ENCODE data around the gene ZNF674. TPM values are rescaled to one million over a fixed set of nuclear protein-coding genes. Genes with fewer than 3 reads are reported as not detected.

ZNF674 gene
- total RNA-seq, 4 donors from 2014 or later = 0.65 to 4.3 (median 3.4) TPM

DNA sequence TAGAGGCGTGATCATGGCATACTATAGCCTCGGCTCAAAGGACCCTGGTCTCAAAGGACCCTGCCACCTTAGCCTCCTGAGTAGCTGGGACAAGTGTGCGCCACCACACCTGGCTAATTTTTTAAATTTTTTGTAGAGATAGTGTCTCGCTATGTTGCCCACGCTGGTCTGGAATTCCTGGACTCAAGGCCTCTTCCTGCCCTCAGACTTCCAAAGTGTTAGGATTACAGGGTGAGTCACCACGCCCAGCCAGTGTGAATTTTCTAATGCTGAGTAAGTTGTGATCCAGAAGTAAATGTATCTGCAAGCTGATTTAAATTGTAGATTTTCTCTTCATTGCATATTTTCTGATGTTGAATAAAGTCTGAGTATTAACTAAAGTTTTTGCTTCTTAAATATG is 2.6 kb upstream of the ZNF674 start:
- no peak for TF ChIP-seq CTCF (IDR thresholded peaks at IDR 0.05; ENCODE audit: low read depth)

GRCh38 chrX:46543441-46543840 is 1.8 kb downstream of the ZNF674 start:
- TF ChIP-seq CTCF (IDR thresholded peaks at IDR 0.05; ENCODE audit: low read depth) = no peak

DNA sequence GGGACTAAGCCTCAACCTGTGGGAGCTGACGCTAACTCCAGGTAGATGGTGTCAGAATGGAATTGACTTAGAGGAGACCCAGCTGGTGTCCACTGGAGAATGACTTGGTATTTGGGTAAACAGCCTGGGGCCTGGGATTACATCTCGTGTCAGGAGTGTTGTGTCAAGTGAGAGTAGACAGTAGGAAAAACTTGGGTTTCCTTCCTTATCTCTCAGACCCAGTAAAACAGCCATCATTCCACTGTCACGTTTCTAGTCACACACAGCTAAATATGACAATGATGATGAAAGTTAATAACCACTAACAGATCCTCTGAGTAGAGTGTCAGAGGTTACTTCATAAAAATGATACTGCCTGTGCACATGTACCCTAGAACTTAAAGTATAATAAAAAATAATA is 13.8 kb downstream of the ZNF674 start:
- TF ChIP-seq CTCF (IDR thresholded peaks at IDR 0.05; ENCODE audit: low read depth) = no peak

DNA sequence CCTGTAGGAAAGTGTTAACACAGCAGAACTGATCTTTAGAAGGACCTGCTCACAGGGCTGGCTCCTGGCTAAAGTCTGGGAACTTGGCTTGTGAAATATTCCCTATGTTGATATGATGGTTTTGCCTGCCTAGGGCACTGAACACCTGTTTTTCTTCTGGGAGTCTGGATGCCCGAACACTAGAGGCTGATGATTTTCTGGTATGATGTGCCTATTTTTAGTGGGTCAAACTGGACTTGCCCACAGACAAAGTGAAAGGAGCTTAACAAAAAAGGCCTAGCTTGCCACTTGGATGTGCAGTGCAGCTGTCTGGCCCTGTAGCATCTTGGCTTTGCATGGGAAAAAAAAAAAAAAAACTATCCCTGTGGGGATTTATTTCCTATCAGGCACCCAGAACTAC is 39.1 kb downstream of the ZNF674 start:
- TF ChIP-seq CTCF (IDR thresholded peaks at IDR 0.05; ENCODE audit: low read depth) = no peak

GRCh38 chrX:46502848-46503247 is 42.4 kb downstream of the ZNF674 start:
- no peak for TF ChIP-seq CTCF (IDR thresholded peaks at IDR 0.05; ENCODE audit: low read depth)

GRCh38 chrX:46500054-46500453 is 45.2 kb downstream of the ZNF674 start:
- no peak for TF ChIP-seq CTCF (IDR thresholded peaks at IDR 0.05; ENCODE audit: low read depth)

- TF ChIP-seq CTCF (IDR thresholded peaks at IDR 0.05; ENCODE audit: low read depth) = no peak
Observed at GRCh38 chrX:46488712-46489111, 56.5 kb downstream of the ZNF674 start.
